ENCODE data around the gene GNB5. TPM values are rescaled to one million over a fixed set of nuclear protein-coding genes. Genes with fewer than 3 reads are reported as not detected.

GNB5 gene
- total and polyA plus RNA-seq, 10 donors = 18.6 to 43.2 (median 30.3) TPM

DNA sequence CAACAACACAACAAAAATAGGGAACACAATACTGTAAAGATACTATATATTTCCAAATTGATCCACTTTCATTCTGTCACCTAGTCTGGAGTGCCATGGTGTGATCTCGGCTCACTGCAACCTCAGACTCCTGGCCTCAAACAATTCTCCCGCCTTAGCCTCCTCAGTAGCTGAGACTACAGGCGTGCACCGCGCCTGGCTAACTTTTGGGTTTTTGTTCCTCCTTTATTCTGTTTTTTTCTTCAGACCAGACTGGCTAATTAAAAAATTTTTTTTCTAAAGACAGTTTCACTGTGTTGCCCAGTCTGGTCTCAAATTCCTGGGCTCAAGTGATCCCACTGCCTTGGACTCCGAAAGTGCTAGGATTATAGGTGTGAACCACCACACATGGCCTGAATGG lies 84.0 kb downstream of the GNB5 start:
- Histone ChIP-seq H3K4me1 (peaks cover 2 to 43% (median 12%) of the 10 kb centered on the region in 6 donors), H3K27ac (no peak overlapping the region), H3K36me3 (no peaks in the 10 kb centered on the region), H3K4me3 (no peak overlapping the region), H3K27me3 (replicated peaks in 1 of 7) (peaks cover 0 to 50% (median 17%) of the 10 kb centered on the region in 7 donors), H3K9me3 (no peaks in the 10 kb centered on the region)
- intact Hi-C loops (cut with DNase I; ENCODE audit: low total_unique reads) = no loop called here
- TF ChIP-seq POLR2AphosphoS5 (IDR thresholded peaks at IDR 0.05) (no peak), POLR2A (IDR thresholded peaks at IDR 0.05) (no peak)
- TF ChIP-seq, protein P1, sequence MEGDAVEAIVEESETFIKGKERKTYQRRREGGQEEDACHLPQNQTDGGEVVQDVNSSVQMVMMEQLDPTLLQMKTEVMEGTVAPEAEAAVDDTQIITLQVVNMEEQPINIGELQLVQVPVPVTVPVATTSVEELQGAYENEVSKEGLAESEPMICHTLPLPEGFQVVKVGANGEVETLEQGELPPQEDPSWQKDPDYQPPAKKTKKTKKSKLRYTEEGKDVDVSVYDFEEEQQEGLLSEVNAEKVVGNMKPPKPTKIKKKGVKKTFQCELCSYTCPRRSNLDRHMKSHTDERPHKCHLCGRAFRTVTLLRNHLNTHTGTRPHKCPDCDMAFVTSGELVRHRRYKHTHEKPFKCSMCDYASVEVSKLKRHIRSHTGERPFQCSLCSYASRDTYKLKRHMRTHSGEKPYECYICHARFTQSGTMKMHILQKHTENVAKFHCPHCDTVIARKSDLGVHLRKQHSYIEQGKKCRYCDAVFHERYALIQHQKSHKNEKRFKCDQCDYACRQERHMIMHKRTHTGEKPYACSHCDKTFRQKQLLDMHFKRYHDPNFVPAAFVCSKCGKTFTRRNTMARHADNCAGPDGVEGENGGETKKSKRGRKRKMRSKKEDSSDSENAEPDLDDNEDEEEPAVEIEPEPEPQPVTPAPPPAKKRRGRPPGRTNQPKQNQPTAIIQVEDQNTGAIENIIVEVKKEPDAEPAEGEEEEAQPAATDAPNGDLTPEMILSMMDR (IDR thresholded peaks at IDR 0.05 in 8 of 11, conservative IDR thresholded peaks at IDR 0.05 in 3 of 11) = no peak
- 74 to 90% (median 79%) methylated on average over 6 of the region's 6 CpGs for WGBS, 5 donors
- no peak for DNase-seq

DNA sequence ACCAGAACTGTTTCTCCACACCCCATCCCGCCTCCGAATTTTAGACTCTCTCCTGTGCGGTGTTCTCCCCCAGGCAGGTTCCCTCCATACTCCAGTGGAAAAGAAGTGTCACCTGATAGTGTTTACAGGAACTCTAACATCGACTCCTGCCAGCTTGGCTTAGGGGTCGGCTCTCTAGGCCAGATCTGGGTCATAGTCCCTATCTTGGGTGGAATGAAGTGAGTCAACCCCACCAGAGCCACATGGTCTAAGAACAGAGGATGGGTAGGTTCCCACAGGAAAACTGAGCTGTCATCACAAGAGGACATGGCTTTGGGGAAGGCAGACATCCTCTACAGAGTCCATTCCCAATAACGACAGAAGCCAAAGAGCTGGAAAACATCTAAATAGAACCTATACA lies 84.6 kb downstream of the GNB5 start:
- intact Hi-C loops (cut with DNase I; ENCODE audit: low total_unique reads) = no loop called here
- no peak for DNase-seq
- no peak overlapping the region for H3K27ac ChIP-seq
- H3K36me3 ChIP-seq = no peaks in the 10 kb centered on the region
- WGBS, 5 donors = 78 to 86% (median 79%) methylated on average over 6 of the region's 6 CpGs
- no peak overlapping the region for H3K4me3 ChIP-seq
- peaks cover 0 to 44% (median 11%) of the 10 kb centered on the region in 7 donors for H3K27me3 ChIP-seq (replicated peaks in 1 of 7)
- TF ChIP-seq, protein P1 (IDR thresholded peaks at IDR 0.05 in 8 of 11, conservative IDR thresholded peaks at IDR 0.05 in 3 of 11) = no peak
- TF ChIP-seq POLR2AphosphoS5 (IDR thresholded peaks at IDR 0.05) (no peak), POLR2A (IDR thresholded peaks at IDR 0.05) (no peak)
- no peaks in the 10 kb centered on the region for H3K9me3 ChIP-seq
- H3K4me1 ChIP-seq = peaks cover 0 to 43% (median 7%) of the 10 kb centered on the region in 6 donors

DNA sequence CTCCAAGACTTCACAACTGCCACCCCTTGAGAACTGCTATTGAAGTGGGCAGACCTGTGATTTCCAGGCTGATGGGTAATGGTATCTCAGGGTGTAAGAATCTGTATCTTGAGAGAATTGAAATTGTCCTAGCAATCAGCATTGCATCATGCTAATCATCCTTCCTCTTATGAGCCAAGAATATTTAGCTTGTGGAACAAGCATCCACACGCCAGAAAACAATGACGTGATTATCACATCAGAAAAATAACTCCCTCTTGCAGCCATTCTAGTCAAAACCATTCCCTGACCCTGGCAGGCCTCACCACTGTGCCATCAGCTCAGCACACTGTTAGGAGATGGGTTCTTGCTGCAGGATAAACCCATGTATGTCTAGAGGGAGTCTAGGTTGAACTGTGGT lies 85.3 kb downstream of the GNB5 start:
- 70 to 88% (median 73%) methylated on average over 2 of the region's 2 CpGs for WGBS, 5 donors
- Histone ChIP-seq H3K27ac (no peak overlapping the region), H3K9me3 (no peaks in the 10 kb centered on the region), H3K27me3 (replicated peaks in 1 of 7) (peaks cover 0 to 37% (median 7%) of the 10 kb centered on the region in 7 donors), H3K4me3 (no peak overlapping the region), H3K36me3 (no peaks in the 10 kb centered on the region), H3K4me1 (peaks cover 0 to 39% (median 5%) of the 10 kb centered on the region in 6 donors)
- TF ChIP-seq POLR2AphosphoS5 (IDR thresholded peaks at IDR 0.05) (no peak), POLR2A (IDR thresholded peaks at IDR 0.05) (no peak)
- TF ChIP-seq, protein P1 (IDR thresholded peaks at IDR 0.05 in 8 of 11, conservative IDR thresholded peaks at IDR 0.05 in 3 of 11) = no peak
- intact Hi-C loops (cut with DNase I; ENCODE audit: low total_unique reads) = no loop called here
- DNase-seq = no peak

DNA sequence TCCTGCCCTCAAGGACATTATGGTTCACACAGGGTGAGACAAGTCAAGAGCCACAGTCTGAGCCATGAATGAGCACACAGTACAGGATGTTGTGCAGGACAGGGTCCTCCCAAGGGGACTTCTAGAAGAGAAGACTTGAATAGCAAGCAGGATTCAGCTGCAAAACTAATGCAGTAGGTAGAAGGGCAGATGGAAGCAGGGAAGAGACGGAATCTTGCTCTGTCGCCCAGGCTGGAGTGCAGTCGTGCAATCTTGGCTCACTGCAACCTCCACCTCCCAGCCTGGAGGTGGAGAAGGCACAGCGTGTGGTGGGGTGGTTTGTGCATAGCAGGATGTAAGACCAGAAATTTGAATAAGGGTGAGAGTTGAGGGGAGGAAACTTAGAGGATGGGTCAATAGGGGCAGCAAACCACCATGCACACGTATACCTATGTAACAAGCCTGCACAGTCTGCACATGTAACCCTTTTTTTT lies 86.6 kb downstream of the GNB5 start:
- Histone ChIP-seq H3K4me3 (no peak overlapping the region), H3K9me3 (no peaks in the 10 kb centered on the region), H3K4me1 (peaks cover 0 to 38% (median 5%) of the 10 kb centered on the region in 6 donors), H3K27me3 (replicated peaks in 1 of 7) (peaks cover 0 to 28% (median 0%) of the 10 kb centered on the region in 7 donors), H3K27ac (peak overlapping the region in 1 of 8 donors; percentile 16), H3K36me3 (no peaks in the 10 kb centered on the region)
- no peak for DNase-seq
- intact Hi-C loops (cut with DNase I; ENCODE audit: low total_unique reads) = no loop called here
- TF ChIP-seq, protein P1 (IDR thresholded peaks at IDR 0.05 in 8 of 11, conservative IDR thresholded peaks at IDR 0.05 in 3 of 11) = no peak
- peak in 1 of 3 donors; percentile 33 for TF ChIP-seq POLR2AphosphoS5 (IDR thresholded peaks at IDR 0.05)
- WGBS, 5 donors = 66 to 79% (median 72%) methylated on average over 5 of the region's 5 CpGs
